Measurements from ENCODE around the gene DHRS7B.
"Not testable (repeated sequence)": the region's sequence is repeated elsewhere in the genome, so short reads cannot be mapped to it uniquely, and the experiment has no call there.

The DHRS7B gene

DNA sequence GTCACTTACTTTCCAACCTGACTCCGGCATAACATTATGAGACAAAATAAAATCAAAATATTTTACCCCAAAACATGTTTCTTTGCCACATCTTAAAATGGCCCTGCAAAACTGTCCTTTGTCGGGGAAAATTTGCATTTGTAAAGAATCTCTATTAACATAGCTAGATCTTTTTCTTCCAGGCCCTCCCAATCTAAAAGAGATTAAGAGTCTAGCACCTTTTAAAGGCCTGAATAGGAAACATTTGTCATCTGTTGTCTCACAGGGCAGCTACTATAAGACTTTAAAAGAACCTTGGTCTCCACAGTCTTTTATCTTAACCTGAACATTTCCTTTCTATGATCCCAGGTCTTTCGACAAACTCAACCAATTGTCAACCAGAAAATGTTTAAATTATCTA is 18.1 kb upstream of the DHRS7B start:
- Histone ChIP-seq H3K9ac (ENCODE audit: low read depth, low read length) (0 out of 2 replicates have a peak overlapping the region, but pooled peaks have one; percentile 46), H3K36me3 (ENCODE audit: insufficient read depth, low read length) (no peaks in the 10 kb centered on the region), H3K4me1 (ENCODE audit: insufficient read depth, low read length) (peaks cover 37% of the 10 kb centered on the region), H3K4me3 (ENCODE audit: low read length) (no peak overlapping the region; the same call in 1 of the 2 replicates), H3K27ac (ENCODE audit: low read depth, low read length) (peak overlapping the region; percentile 95), H3K9me3 (ENCODE audit: insufficient read depth, low read depth, low read length) (0 out of 2 replicates have a peak, but pooled peaks cover 3% of the 10 kb centered on the region), H3K27me3 (ENCODE audit: insufficient read depth, low read length) (no peaks in the 10 kb centered on the region)
- 29% methylated on average over 3 of the region's 3 CpGs for WGBS

DNA sequence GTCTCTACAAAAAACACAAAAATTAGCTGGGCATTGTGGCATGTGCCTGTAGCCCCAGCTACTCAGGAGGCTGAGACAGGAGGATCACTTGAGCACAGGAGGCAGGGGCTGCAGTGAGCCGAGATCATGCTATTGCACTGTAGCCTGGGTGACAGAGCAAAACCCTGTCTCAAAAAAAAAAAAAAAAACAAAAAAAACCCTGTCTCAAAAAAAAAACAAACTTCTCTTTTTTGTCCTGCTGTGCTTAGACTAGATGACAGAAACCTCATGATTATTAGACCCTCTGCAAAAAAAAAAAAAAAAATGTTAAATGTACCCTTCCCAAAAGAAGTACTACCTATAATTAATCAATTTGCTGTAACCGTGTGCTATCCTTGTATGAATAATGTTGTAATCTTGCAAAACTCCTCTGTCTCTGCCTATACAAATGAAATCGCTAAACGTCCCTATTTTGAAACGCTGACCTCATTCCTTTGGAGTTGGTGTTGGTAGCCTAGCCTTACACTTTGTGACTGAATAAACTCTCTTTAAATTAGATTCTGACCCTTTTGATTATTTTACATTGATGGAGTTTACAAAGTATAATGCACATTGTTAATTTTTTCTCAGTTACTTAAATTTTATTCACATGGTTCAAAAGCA is 13.6 kb upstream of the DHRS7B start:
- 94% methylated on average over 1 of the region's 5 CpGs for WGBS
- H3K4me3 ChIP-seq (ENCODE audit: low read length) = no peak overlapping the region

DNA sequence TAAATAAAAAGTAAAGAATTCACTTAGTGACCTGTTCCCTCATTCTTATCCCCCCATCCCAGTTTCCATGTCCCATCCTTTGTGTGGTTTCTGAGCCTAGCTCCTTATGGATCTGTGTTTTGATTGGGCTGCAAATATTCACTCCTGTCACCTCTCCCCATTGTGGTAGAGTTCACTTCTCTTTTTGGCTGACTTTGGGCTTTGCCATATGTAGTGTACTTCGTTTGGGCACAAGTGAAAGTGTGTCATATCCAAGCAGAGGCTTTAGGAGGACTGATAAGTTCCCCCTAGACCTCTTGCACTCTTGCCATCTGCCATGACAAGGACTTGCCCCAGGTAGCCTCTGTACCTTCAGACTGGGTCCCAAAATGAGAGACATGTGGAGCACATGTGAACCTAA is 13.0 kb upstream of the DHRS7B start:
- Histone ChIP-seq H3K9ac (ENCODE audit: low read depth, low read length) (no peak overlapping the region), H3K27ac (ENCODE audit: low read depth, low read length) (no peak overlapping the region), H3K27me3 (ENCODE audit: insufficient read depth, low read length) (no peaks in the 10 kb centered on the region), H3K4me3 (ENCODE audit: low read length) (no peak overlapping the region), H3K36me3 (ENCODE audit: insufficient read depth, low read length) (no peaks in the 10 kb centered on the region), H3K4me1 (ENCODE audit: insufficient read depth, low read length) (peaks cover 17% of the 10 kb centered on the region), H3K9me3 (ENCODE audit: insufficient read depth, low read depth, low read length) (no peaks in the 10 kb centered on the region)
- 94% methylated on average over 1 of the region's 1 CpG for WGBS

More for the DNA sequence above, 13.6 kb upstream of the DHRS7B start:
- Histone ChIP-seq H3K27ac (ENCODE audit: low read depth, low read length) (no peak overlapping the region), H3K36me3 (ENCODE audit: insufficient read depth, low read length) (no peaks in the 10 kb centered on the region), H3K9me3 (ENCODE audit: insufficient read depth, low read depth, low read length) (no peaks in the 10 kb centered on the region), H3K9ac (ENCODE audit: low read depth, low read length) (no peak overlapping the region), H3K27me3 (ENCODE audit: insufficient read depth, low read length) (no peaks in the 10 kb centered on the region), H3K4me1 (ENCODE audit: insufficient read depth, low read length) (peaks cover 22% of the 10 kb centered on the region)

DNA sequence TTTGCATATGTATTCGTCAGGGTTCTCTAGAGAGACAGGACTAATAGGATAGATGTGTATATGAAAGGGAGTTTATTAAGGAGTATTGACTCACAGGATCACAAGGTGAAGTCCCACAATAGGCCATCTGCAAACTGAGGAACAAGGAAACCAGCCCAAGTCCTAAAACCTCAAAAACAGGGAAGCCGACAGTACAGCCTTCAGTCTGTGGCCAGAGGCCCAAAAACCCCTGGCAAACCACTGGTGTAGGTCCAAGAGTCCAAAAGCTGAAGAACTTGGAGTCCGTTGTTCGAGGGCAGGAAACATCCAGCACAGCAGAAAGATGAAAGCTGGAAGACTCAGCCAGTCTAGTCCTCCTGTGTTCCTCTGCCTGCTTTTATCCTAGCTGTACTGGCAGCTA is 12.0 kb upstream of the DHRS7B start:
- H3K9ac ChIP-seq (ENCODE audit: low read depth, low read length); H3K27ac ChIP-seq (ENCODE audit: low read depth, low read length); H3K9me3 ChIP-seq (ENCODE audit: insufficient read depth, low read depth, low read length); H3K4me1 ChIP-seq (ENCODE audit: insufficient read depth, low read length); H3K4me3 ChIP-seq (ENCODE audit: low read length); H3K27me3 ChIP-seq (ENCODE audit: insufficient read depth, low read length); H3K36me3 ChIP-seq (ENCODE audit: insufficient read depth, low read length): not testable (repeated sequence)
- 98% methylated on average over 4 of the region's 4 CpGs for WGBS

DNA sequence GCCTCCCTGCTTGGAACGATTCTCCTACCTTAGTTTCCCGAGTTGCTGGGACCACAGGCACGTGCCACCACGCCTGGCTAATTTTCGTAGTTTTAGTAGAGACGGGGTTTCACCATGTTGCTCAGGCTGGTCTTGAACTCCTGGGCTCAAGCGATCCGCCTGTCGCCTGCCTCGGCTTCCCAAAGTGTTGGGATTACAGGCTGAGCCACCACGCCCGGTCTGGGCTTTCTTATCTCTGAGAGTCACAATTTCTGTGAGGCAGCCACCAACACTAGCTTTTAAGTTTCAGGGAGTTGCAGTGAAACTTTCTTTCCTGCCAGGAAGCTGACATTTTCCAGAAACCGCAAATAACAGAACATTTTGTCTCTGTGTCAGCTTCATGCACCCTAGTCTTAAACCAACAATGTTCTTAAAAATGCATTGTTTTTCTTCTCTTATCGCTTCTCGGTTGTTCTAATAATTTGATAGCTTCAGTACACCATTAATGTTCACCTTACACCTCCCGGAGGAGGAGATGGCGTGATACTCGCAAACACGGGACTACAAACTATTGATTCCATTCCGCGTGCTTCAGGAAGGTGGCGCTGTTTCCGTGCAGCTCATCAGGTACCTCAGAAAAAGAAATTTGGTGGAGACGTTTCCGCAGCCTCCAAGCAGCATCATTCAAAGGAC is 7.4 kb upstream of the DHRS7B start:
- Histone ChIP-seq H3K4me1 (ENCODE audit: insufficient read depth, low read length) (no peaks in the 10 kb centered on the region), H3K27me3 (ENCODE audit: insufficient read depth, low read length) (no peaks in the 10 kb centered on the region), H3K9me3 (ENCODE audit: insufficient read depth, low read depth, low read length) (no peaks in the 10 kb centered on the region), H3K4me3 (ENCODE audit: low read length) (no peak overlapping the region), H3K9ac (ENCODE audit: low read depth, low read length) (no peak overlapping the region), H3K36me3 (ENCODE audit: insufficient read depth, low read length) (no peaks in the 10 kb centered on the region), H3K27ac (ENCODE audit: low read depth, low read length) (no peak overlapping the region)
- 50% methylated on average over 25 of the region's 25 CpGs for WGBS

DNA sequence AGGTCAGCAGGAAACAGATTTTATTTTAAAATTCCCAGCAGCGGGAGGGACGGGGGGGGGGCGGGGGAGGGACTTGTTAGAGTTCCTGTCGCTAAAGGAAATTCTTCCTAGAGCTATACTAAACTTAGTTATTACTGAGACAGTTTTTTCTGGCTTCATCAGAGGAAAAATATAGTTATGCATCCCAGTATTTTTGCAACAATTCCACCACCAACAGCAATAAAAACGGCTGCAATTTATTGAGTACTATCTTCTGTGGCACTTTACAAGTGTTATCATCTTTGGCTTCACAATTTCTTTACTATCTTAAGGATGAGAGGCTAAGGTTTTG is 6.9 kb upstream of the DHRS7B start:
- H3K27me3 ChIP-seq (ENCODE audit: insufficient read depth, low read length) = no peaks in the 10 kb centered on the region
- no peak overlapping the region for H3K9ac ChIP-seq (ENCODE audit: low read depth, low read length)
- no peaks in the 10 kb centered on the region for H3K9me3 ChIP-seq (ENCODE audit: insufficient read depth, low read depth, low read length)
- WGBS = 9% methylated on average over 1 of the region's 5 CpGs
- no peak overlapping the region for H3K27ac ChIP-seq (ENCODE audit: low read depth, low read length)
- no peaks in the 10 kb centered on the region for H3K36me3 ChIP-seq (ENCODE audit: insufficient read depth, low read length)
- H3K4me3 ChIP-seq (ENCODE audit: low read length) = no peak overlapping the region
- no peaks in the 10 kb centered on the region for H3K4me1 ChIP-seq (ENCODE audit: insufficient read depth, low read length)

DNA sequence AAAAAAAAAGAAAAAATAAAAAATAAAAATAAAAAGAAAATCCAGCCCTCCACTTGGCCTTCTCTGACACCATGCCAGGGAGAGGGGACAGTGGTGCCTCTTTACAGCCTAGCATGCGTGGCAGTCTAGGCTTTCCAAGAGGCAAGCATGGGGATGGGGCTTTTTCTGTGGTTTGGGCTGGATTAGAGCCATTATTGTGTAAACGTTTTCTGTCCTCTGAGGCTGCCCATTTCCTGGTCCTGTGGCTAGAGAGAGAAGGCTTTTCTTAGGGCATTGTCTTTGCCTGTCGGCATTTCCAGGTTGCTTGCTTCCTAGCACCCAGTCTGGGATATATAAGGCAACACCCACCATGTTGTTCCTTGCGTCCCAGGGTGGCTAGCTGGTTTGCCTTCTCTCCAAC is 2.7 kb upstream of the DHRS7B start:
- no peak overlapping the region for H3K9ac ChIP-seq (ENCODE audit: low read depth, low read length)
- no peaks in the 10 kb centered on the region for H3K9me3 ChIP-seq (ENCODE audit: insufficient read depth, low read depth, low read length)
- no peaks in the 10 kb centered on the region for H3K36me3 ChIP-seq (ENCODE audit: insufficient read depth, low read length)
- H3K4me3 ChIP-seq (ENCODE audit: low read length) = no peak overlapping the region
- WGBS = 57% methylated on average over 4 of the region's 4 CpGs
- H3K27me3 ChIP-seq (ENCODE audit: insufficient read depth, low read length) = no peaks in the 10 kb centered on the region
- peak overlapping the region; percentile 39; the same call in 1 of the 2 replicates for H3K27ac ChIP-seq (ENCODE audit: low read depth, low read length)
- H3K4me1 ChIP-seq (ENCODE audit: insufficient read depth, low read length) = peaks cover 17% of the 10 kb centered on the region

DNA sequence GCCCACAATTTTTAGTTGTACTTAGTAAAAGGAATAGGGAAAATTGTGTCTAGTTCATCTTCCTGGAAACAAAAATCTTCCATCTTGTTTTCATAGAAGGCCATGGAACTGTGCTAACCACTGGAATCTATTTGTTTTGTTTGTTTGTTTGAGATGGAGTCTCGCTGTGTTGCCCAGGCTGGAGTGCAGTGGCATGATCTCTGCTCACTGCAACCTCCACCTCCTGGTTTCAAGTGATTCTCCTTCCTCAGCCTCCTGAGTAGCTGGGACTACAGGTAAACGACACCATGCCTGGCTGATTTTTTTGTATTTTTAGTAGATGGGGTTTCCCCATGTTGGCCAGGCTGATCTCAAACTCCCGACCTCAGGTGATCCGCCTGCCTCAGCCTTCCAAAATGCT is 2.2 kb upstream of the DHRS7B start:
- H3K27ac ChIP-seq (ENCODE audit: low read depth, low read length) = peak overlapping the region; percentile 39; the same call in 1 of the 2 replicates
- not testable (repeated sequence) for H3K36me3 ChIP-seq (ENCODE audit: insufficient read depth, low read length); H3K9me3 ChIP-seq (ENCODE audit: insufficient read depth, low read depth, low read length); H3K27me3 ChIP-seq (ENCODE audit: insufficient read depth, low read length); H3K9ac ChIP-seq (ENCODE audit: low read depth, low read length); H3K4me3 ChIP-seq (ENCODE audit: low read length)
- H3K4me1 ChIP-seq (ENCODE audit: insufficient read depth, low read length) = peaks cover 17% of the 10 kb centered on the region
- WGBS = 95% methylated on average over 4 of the region's 4 CpGs

DNA sequence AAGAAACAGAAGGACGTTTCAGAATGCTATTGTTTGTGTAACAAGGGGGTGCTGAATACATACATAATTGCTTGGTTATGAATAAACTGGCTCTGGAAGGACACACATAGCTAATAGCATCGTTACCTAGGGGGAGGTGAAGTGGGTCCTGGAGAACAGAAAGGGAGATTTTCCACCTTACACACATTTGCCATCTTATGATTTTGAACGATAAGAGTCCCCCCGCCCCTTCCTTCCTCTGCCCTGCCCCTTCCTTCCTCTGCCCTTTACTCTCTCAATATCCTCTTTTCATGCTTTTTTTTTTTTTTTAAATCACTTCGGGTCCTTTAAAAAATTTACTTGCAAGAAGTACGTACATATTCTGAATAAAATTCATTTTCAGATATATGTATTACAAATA is 902 bp upstream of the DHRS7B start:
- Histone ChIP-seq H3K27me3 (ENCODE audit: insufficient read depth, low read length) (no peaks in the 10 kb centered on the region), H3K9ac (ENCODE audit: low read depth, low read length) (no peak overlapping the region), H3K36me3 (ENCODE audit: insufficient read depth, low read length) (no peaks in the 10 kb centered on the region), H3K27ac (ENCODE audit: low read depth, low read length) (no peak overlapping the region), H3K4me1 (ENCODE audit: insufficient read depth, low read length) (peaks cover 23% of the 10 kb centered on the region), H3K4me3 (ENCODE audit: low read length) (peak overlapping the region; percentile 82), H3K9me3 (ENCODE audit: insufficient read depth, low read depth, low read length) (no peaks in the 10 kb centered on the region)
- WGBS = 81% methylated on average over 4 of the region's 6 CpGs

DNA sequence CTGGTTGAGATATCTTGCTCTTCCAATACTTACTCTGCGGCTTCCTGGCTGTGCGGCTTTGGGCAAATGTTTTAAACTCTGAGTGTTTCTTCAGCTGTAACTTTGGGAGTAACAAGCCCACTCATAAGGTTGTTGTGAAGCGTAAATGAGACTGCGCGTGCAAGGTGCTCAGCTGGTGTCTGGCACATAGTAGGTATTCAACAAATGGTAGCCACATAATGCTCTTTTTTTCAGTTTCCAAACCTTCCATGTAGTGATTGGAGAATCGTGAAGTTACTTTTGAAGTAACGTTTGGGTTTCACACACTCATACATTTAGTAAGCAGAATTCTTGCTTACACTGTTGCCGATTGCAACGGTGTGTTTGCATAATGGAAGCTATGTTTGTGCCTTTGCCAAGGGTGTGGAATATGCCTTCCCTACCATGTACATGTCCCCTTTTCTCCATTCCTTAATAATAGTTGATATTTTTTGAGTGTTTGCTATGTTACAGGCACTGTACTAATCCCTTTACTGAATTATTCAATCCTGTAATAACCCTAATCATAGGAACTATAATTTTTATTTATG is 829 bp downstream of the DHRS7B start:
- 21% methylated on average over 8 of the region's 9 CpGs for WGBS
- peak overlapping the region; percentile 82 for H3K4me3 ChIP-seq (ENCODE audit: low read length)
- H3K36me3 ChIP-seq (ENCODE audit: insufficient read depth, low read length) = no peaks in the 10 kb centered on the region
- no peaks in the 10 kb centered on the region for H3K27me3 ChIP-seq (ENCODE audit: insufficient read depth, low read length)
- peaks cover 26% of the 10 kb centered on the region for H3K4me1 ChIP-seq (ENCODE audit: insufficient read depth, low read length)
- peak overlapping the region; percentile 76 for H3K9ac ChIP-seq (ENCODE audit: low read depth, low read length)
- no peaks in the 10 kb centered on the region for H3K9me3 ChIP-seq (ENCODE audit: insufficient read depth, low read depth, low read length)
- H3K27ac ChIP-seq (ENCODE audit: low read depth, low read length) = peak overlapping the region; percentile 79

DNA sequence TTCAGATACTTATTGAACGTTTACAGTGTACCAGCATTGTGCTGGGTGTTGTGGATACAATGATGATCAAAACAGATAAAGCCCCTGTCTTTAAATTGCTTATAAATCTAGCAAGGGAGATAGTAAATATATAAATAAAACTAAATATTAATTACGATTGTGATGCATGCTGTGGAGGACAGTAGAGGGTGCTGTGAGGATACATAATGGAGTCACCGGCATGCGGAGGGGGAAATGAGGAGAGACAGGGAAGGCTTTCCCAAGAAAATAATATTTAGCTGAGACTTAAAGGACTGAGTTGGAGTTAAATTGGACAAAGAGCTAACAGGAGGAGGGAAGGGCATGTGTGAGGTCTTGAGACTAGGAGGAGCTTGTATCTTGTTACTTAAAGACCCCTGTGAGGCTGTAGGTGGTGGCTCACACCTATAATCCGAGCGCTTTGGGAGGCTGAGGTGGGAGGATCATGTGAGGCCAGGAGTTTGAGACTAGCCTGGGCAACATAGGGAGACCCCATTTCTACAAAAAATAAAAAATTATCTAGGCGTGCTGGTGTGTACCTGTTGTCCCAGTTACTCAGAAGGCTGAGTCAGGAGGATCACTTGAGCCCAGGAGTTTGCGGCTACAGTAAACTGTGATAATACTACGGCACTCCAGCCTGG is 2.4 kb downstream of the DHRS7B start:
- H3K9ac ChIP-seq (ENCODE audit: low read depth, low read length) = no peak overlapping the region
- no peaks in the 10 kb centered on the region for H3K36me3 ChIP-seq (ENCODE audit: insufficient read depth, low read length)
- peaks cover 5% of the 10 kb centered on the region for H3K9me3 ChIP-seq (ENCODE audit: insufficient read depth, low read depth, low read length)
- H3K4me1 ChIP-seq (ENCODE audit: insufficient read depth, low read length) = peaks cover 30% of the 10 kb centered on the region
- no peak overlapping the region for H3K4me3 ChIP-seq (ENCODE audit: low read length)
- no peak overlapping the region for H3K27ac ChIP-seq (ENCODE audit: low read depth, low read length)
- 95% methylated on average over 8 of the region's 9 CpGs for WGBS
- H3K27me3 ChIP-seq (ENCODE audit: insufficient read depth, low read length) = no peaks in the 10 kb centered on the region
